HEK293 (cell line): Measurements from ENCODE around the gene DUT.

ENCODE experiments used
- CTCF ChIA-PET: fragments of 350-600 bp; formaldehyde crosslinking; extraction: SDS; loops from one replicate; lab custom pipeline; 2021; ENCODE audit warnings: antibody characterized with exemption; lab: Yijun Ruan, JAX
- POLR2A ChIA-PET: fragments of 300-600 bp; formaldehyde crosslinking; extraction: SDS; loops from one replicate; lab custom pipeline; 2020; ENCODE audit warnings: antibody characterized with exemption, inconsistent platforms; lab: Yijun Ruan, JAX
- H3K27ac ChIP-seq: fragments of 200-500 bp; sonication (Bioruptor generic); 2 replicates; pipeline ENCODE4 v1.5.1; 2014; ENCODE audit warnings: low read depth, low read length, control low read depth, inconsistent platforms; ENCODE audit errors: extremely low read depth
- H3K36me3 ChIP-seq, 2 experiments: fragments of 200-500 bp in 1 of 2; sonication (Bioruptor generic) in 1 of 2; 1 replicate in 1 of 2; 2 replicates in 1 of 2; pipeline ENCODE4 v1.5.1; 2014 to 2017; ENCODE audit warnings: inconsistent platforms in 2 of 2, low read length in 2 of 2; ENCODE audit not compliant: control insufficient read depth in 2 of 2, insufficient read depth in 1 of 2
- H3K4me1 ChIP-seq: fragments of 200-500 bp; sonication (Bioruptor generic); 2 replicates; pipeline ENCODE4 v1.5.1; 2014; ENCODE audit warnings: mild to moderate bottlenecking, low read length, inconsistent platforms; ENCODE audit not compliant: control insufficient read depth, insufficient read depth
- H3K4me3 ChIP-seq: 2 replicates; pipeline ENCODE4 v1.5.1; 2011; ENCODE audit warnings: low read depth, mild to moderate bottlenecking, control low read depth, low read length, moderate library complexity
- H3K9me3 ChIP-seq: fragments of 200-500 bp; sonication (Bioruptor generic); 2 replicates; pipeline ENCODE4 v1.5.1; 2014; ENCODE audit warnings: low read depth, low read length, inconsistent platforms; ENCODE audit not compliant: control insufficient read depth, insufficient read depth
- ELK4 ChIP-seq: IDR thresholded peaks from 2 replicates; pipeline ENCODE4 v1.6.1; 2011; ENCODE audit warnings: mild to moderate bottlenecking, low read depth, low read length, borderline replicate concordance
- HOXA7 ChIP-seq: sonication (generic); formaldehyde crosslinking; IDR thresholded peaks from 2 replicates; pipeline ENCODE4 v1.8.1; 2022; ENCODE audit warnings: missing genetic modification reagents, borderline replicate concordance
- KLF10 ChIP-seq: fragments of 450-650 bp; IDR thresholded peaks from 2 replicates; pipeline ENCODE4 v1.5.1; 2018; ENCODE audit warnings: missing biosample characterization, mild to moderate bottlenecking, missing genetic modification characterization
- KLF16 ChIP-seq: fragments of 450-650 bp; formaldehyde crosslinking; IDR thresholded peaks from 2 replicates; pipeline ENCODE4 v1.5.1; 2017; ENCODE audit warnings: missing biosample characterization, missing genetic modification characterization
- PATZ1 ChIP-seq: fragments of 450-650 bp; formaldehyde crosslinking; IDR thresholded peaks from 2 replicates; pipeline ENCODE4 v1.5.1; 2016; ENCODE audit warnings: missing biosample characterization, missing genetic modification characterization
- PRDM2 ChIP-seq: fragments of 450-650 bp; formaldehyde crosslinking; IDR thresholded peaks from 2 replicates; pipeline ENCODE4 v1.5.1; 2016; ENCODE audit warnings: missing biosample characterization, missing genetic modification characterization, borderline replicate concordance
- SP2 ChIP-seq: fragments of 450-650 bp; formaldehyde crosslinking; IDR thresholded peaks from 2 replicates; pipeline ENCODE4 v1.5.1; 2016; ENCODE audit warnings: missing biosample characterization, missing genetic modification characterization
- ZBTB17 ChIP-seq: fragments of 450-650 bp; formaldehyde crosslinking; IDR thresholded peaks from 2 replicates; pipeline ENCODE4 v1.5.1; 2016; ENCODE audit warnings: missing biosample characterization, missing genetic modification characterization
- ZBTB21 ChIP-seq: fragments of 450-650 bp; formaldehyde crosslinking; IDR thresholded peaks from 2 replicates; pipeline ENCODE4 v1.5.1; 2017; ENCODE audit warnings: missing biosample characterization, missing genetic modification characterization
- ZFP37 ChIP-seq: fragments of 450-650 bp; formaldehyde crosslinking; IDR thresholded peaks from 2 replicates; pipeline ENCODE4 v1.5.1; 2016; ENCODE audit warnings: missing biosample characterization, missing genetic modification characterization
- ZNF114 ChIP-seq: fragments of 450-650 bp; formaldehyde crosslinking; IDR thresholded peaks from 2 replicates; pipeline ENCODE4 v1.5.0; 2017; ENCODE audit warnings: missing biosample characterization, missing genetic modification characterization
- ZNF23 ChIP-seq: fragments of 450-650 bp; formaldehyde crosslinking; IDR thresholded peaks from 2 replicates; pipeline ENCODE4 v1.5.1; 2016; ENCODE audit warnings: missing biosample characterization, missing genetic modification characterization, borderline replicate concordance
- ZNF311 ChIP-seq: fragments of 450-650 bp; formaldehyde crosslinking; IDR thresholded peaks from 2 replicates; pipeline ENCODE4 v1.5.1; 2017; ENCODE audit warnings: missing biosample characterization, missing genetic modification characterization, borderline replicate concordance
- ZNF341 ChIP-seq: fragments of 450-650 bp; formaldehyde crosslinking; IDR thresholded peaks from 2 replicates; pipeline ENCODE4; 2016; ENCODE audit warnings: low read depth, missing biosample characterization, missing genetic modification characterization
- ZNF350 ChIP-seq: fragments of 450-650 bp; formaldehyde crosslinking; IDR thresholded peaks from 2 replicates; pipeline ENCODE4 v1.5.0; 2017; ENCODE audit warnings: missing biosample characterization, mild to moderate bottlenecking, missing genetic modification characterization
- ZNF510 ChIP-seq: fragments of 450-650 bp; formaldehyde crosslinking; IDR thresholded peaks from 2 replicates; pipeline ENCODE4 v1.5.1; 2018; ENCODE audit warnings: mild to moderate bottlenecking, missing genetic modification characterization, missing biosample characterization; ENCODE audit not compliant: insufficient replicate concordance
- ZNF549 ChIP-seq: fragments of 450-650 bp; IDR thresholded peaks from 2 replicates; pipeline ENCODE4 v1.5.1; 2018; ENCODE audit warnings: missing biosample characterization, missing genetic modification characterization, mild to moderate bottlenecking, inconsistent platforms, moderate library complexity

DUT gene

GRCh38 chr15:48375767-48376166 lies 44.5 kb downstream of the DUT start (continued):
- TF ChIP-seq ZNF510 (tag by site-specific recombination) (no peak), ZNF350 (tag by site-specific recombination) (no peak), KLF10 (no peak), PRDM2 (no peak), ELK4 (no peak)

- ChIA-PET POLR2A (no interaction called here), CTCF (interaction anchor here (0.5 to 0.7 kb wide), 2 partner anchors 28 to 78 kb away, joined by 3 to 4 read pairs; no protein-coding TSS in a partner anchor)
- H3K4me1 ChIP-seq, result no peaks in the 10 kb centered on the region
- no peaks in the 10 kb centered on the region for H3K9me3 ChIP-seq
- H3K27ac ChIP-seq, result no peak overlapping the region
- H3K36me3 ChIP-seq, result no peaks in the 10 kb centered on the region
- no peak overlapping the region for H3K4me3 ChIP-seq
- TF ChIP-seq ZNF23 (tag by site-specific recombination), result no peak
- TF ChIP-seq PATZ1 (tag by site-specific recombination), result no peak
- TF ChIP-seq ZNF114 (tag by site-specific recombination), result no peak
- TF ChIP-seq SP2 (tag by site-specific recombination), result no peak
- TF ChIP-seq ZBTB21 (tag by site-specific recombination), result no peak
- no peak for TF ChIP-seq PRDM2
- no peak for TF ChIP-seq ZFP37 (tag by site-specific recombination)
- no peak for TF ChIP-seq KLF16 (tag by site-specific recombination)
- TF ChIP-seq ZNF549 (tag by site-specific recombination), result no peak
- no peak for TF ChIP-seq ZNF341 (tag by site-specific recombination)
- TF ChIP-seq ZBTB17 (tag by site-specific recombination), result no peak
- no peak for TF ChIP-seq HOXA7 (CRISPR knock-in tag)
- no peak for TF ChIP-seq ZNF311
Observed at GRCh38 chr15:48380198-48380597, 49.0 kb downstream of the DUT start.
